Panc1 (cell line): ENCODE results near the gene NID1. TPM values are rescaled to one million over a fixed set of nuclear protein-coding genes. Genes with fewer than 3 reads are reported as not detected.

Experiments
- ATAC-seq: fragments of 200-7000 bp; cut with Tn5 transposase; 2 replicates; pipeline ENCODE4 v1.9.1; 2020; ENCODE audit warnings: mild to moderate bottlenecking, moderate library complexity
- BruUV-seq: library from RNA; stranded (reverse); fragments of 400-500 nt; replicated peaks from 2 replicates; lab custom pipeline; 2021; lab: Mats Ljungman, UMichigan
- CTCF ChIA-PET: fragments of 300-600 bp; sonication (Branson Sonifier 250); formaldehyde crosslinking; loops from one replicate; lab custom pipeline; 2022; ENCODE audit warnings: antibody characterized with exemption; lab: Charles Lee
- POLR2A ChIA-PET: fragments of 300-600 bp; sonication (Branson Sonifier 250); formaldehyde crosslinking; loops from one replicate; lab custom pipeline; 2022; ENCODE audit warnings: antibody characterized with exemption; lab: Charles Lee
- DNase-seq: peaks from one replicate; pipeline ENCODE4 v3.0.0-alpha.2; 2010; ENCODE audit warnings: low read depth, low spot score
- H3K27ac ChIP-seq: 2 replicates; pipeline ENCODE4 v1.5.1; 2011; ENCODE audit warnings: mild to moderate bottlenecking, low read length, inconsistent platforms
- H3K27me3 ChIP-seq: fragments of 200-500 bp; sonication (Bioruptor generic); 2 replicates; pipeline ENCODE4 v1.6.0; 2014; ENCODE audit warnings: low read length, inconsistent platforms; ENCODE audit not compliant: control insufficient read depth, insufficient read depth
- H3K36me3 ChIP-seq: fragments of 200-500 bp; sonication (Bioruptor generic); 2 replicates; pipeline ENCODE4 v1.5.1; 2014; ENCODE audit warnings: inconsistent platforms, mild to moderate bottlenecking, low read length, moderate library complexity; ENCODE audit not compliant: control insufficient read depth, insufficient read depth
- H3K4me1 ChIP-seq: 2 replicates; pipeline ENCODE4 v1.5.1; 2011; ENCODE audit warnings: inconsistent platforms, mild to moderate bottlenecking, low read length, moderate library complexity; ENCODE audit not compliant: control insufficient read depth, insufficient read depth
- H3K4me3 ChIP-seq, 2 experiments: 2 replicates each; pipeline ENCODE4 v1.5.1; 2011 to 2012; ENCODE audit warnings: low read depth in 2 of 2, low read length in 2 of 2, mild to moderate bottlenecking in 2 of 2, inconsistent platforms in 1 of 2, moderate library complexity in 1 of 2
- H3K9me3 ChIP-seq: fragments of 200-500 bp; sonication (Bioruptor generic); 2 replicates; pipeline ENCODE4 v1.5.1; 2014; ENCODE audit warnings: low read depth, mild to moderate bottlenecking, inconsistent platforms, low read length, moderate library complexity; ENCODE audit not compliant: control insufficient read depth, insufficient read depth
- CTCF ChIP-seq: fragments of 450-650 bp; IDR thresholded peaks from 2 replicates; pipeline ENCODE4 v1.5.1; 2017; ENCODE audit warnings: mild to moderate bottlenecking
- POLR2AphosphoS5 ChIP-seq: IDR thresholded peaks from 2 replicates; pipeline ENCODE4 v1.6.1; 2012; ENCODE audit warnings: mild to moderate bottlenecking, low read depth, low read length, moderate library complexity
- REST ChIP-seq, 2 experiments: IDR thresholded peaks; 2 replicates each; pipeline ENCODE4 v1.6.1; 2011 to 2012; ENCODE audit warnings: low read depth in 2 of 2, control low read depth in 1 of 2, low read length in 1 of 2, mild to moderate bottlenecking in 1 of 2, moderate library complexity in 1 of 2; ENCODE audit not compliant: insufficient read depth in 1 of 2
- SIN3A ChIP-seq: IDR thresholded peaks from 2 replicates; pipeline ENCODE4 v1.6.1; 2012; ENCODE audit warnings: low read depth, mild to moderate bottlenecking, low read length, moderate library complexity, borderline replicate concordance; ENCODE audit not compliant: insufficient read depth
- TCF7L2 ChIP-seq: IDR thresholded peaks from 2 replicates; pipeline ENCODE4 v1.6.1; 2011; ENCODE audit warnings: mild to moderate bottlenecking, low read depth, low read length, inconsistent platforms
- in situ Hi-C: cut with HindIII; loops from 2 replicates; pipeline ENCODE4 v1.10.0; 2016; ENCODE audit warnings: low sequenced_read_pairs, low pct_unique_long_range_greater_than_20kb
- intact Hi-C: fragments of 100-400 bp; cut with micrococcal nuclease; formaldehyde crosslinking; loops from one replicate; pipeline ENCODE4 v1.10.0; 2022; ENCODE audit not compliant: unreplicated experiment
- total RNA-seq: library from RNA; stranded (reverse); gene quantifications from one replicate; pipeline ENCODE4 v1.2.1, GENCODE V29; 2021; ENCODE audit not compliant: unreplicated experiment

The NID1 gene
- total RNA-seq, 1 experiment from 2014 or later = 89.3 TPM

- H3K36me3 ChIP-seq = no peaks in the 10 kb centered on the region
- no peaks in the 10 kb centered on the region for H3K27me3 ChIP-seq
- ChIA-PET POLR2A (no interaction called here), CTCF (no interaction called here)
- no peak for ATAC-seq
- peaks cover 9% of the 10 kb centered on the region; the same call in 1 of the 2 replicates for H3K4me1 ChIP-seq
- H3K27ac ChIP-seq = no peak overlapping the region
- no peak for DNase-seq
- in situ Hi-C loops (no loop called here), intact Hi-C loops (no loop called here)
- H3K4me3 ChIP-seq = no peak overlapping the region
- H3K9me3 ChIP-seq = no peaks in the 10 kb centered on the region; the same call in 1 of the 2 replicates
- no peak for TF ChIP-seq SIN3A
- no TSS peak for BruUV-seq
Measured at GRCh38 chr1:236066828-236067386, 2.0 kb upstream of the NID1 start.

- BruUV-seq = TSS peak; percentile 84
- intact Hi-C loops = no loop called here
- Histone ChIP-seq H3K4me1 (peaks cover 9% of the 10 kb centered on the region; the same call in 1 of the 2 replicates), H3K9me3 (no peaks in the 10 kb centered on the region; the same call in 1 of the 2 replicates), H3K36me3 (no peaks in the 10 kb centered on the region), H3K4me3 (peak overlapping the region in 1 of 2 experiments; percentile 81; a peak in 1 of 4 replicates), H3K27me3 (no peaks in the 10 kb centered on the region), H3K27ac (peak overlapping the region; percentile 79; the same call in 1 of the 2 replicates)
- ChIA-PET POLR2A (no interaction called here), CTCF (interaction anchor here (1.2 kb wide), 1 partner anchor 49 kb away, joined by 3 read pairs; no protein-coding TSS in a partner anchor)
- TF ChIP-seq CTCF (no peak), REST (IDR thresholded peaks at IDR 0.05; ENCODE audit: insufficient read depth in 1 of 2, low read depth in 2 of 2, low read length in 1 of 2) (no peak), TCF7L2 (no peak), SIN3A (no peak), POLR2AphosphoS5 (no peak)
- DNase-seq (no peak), ATAC-seq (no peak)
- in situ Hi-C loops = no loop called here
Measured at GRCh38 chr1:236066054-236066453, 1.2 kb upstream of the NID1 start.

- Histone ChIP-seq H3K9me3 (no peaks in the 10 kb centered on the region; the same call in 1 of the 2 replicates), H3K27ac (peak overlapping the region; percentile 79), H3K27me3 (no peaks in the 10 kb centered on the region), H3K4me3 (peak overlapping the region; percentile 81 to 83), H3K36me3 (no peaks in the 10 kb centered on the region), H3K4me1 (peaks cover 9% of the 10 kb centered on the region; the same call in 1 of the 2 replicates)
- peak; percentile 4; the same call in 1 of the 2 replicates for ATAC-seq
- ChIA-PET CTCF (interaction anchor here (1.2 kb wide), 1 partner anchor 49 kb away, joined by 3 read pairs; no protein-coding TSS in a partner anchor), POLR2A (no interaction called here)
- intact Hi-C loops (no loop called here), in situ Hi-C loops (no loop called here)
- TF ChIP-seq POLR2AphosphoS5 (no peak), CTCF (no peak), REST (IDR thresholded peaks at IDR 0.05; ENCODE audit: insufficient read depth in 1 of 2, low read depth in 2 of 2, low read length in 1 of 2) (no peak), TCF7L2 (no peak)
- no TSS peak for BruUV-seq
- no peak for DNase-seq
Measured at GRCh38 chr1:236065509-236066005, 667 bp upstream of the NID1 start.
